Jurkat, Clone E6-1 (cell line): ENCODE results near the gene DTHD1. TPM values are rescaled to one million over a fixed set of nuclear protein-coding genes. Genes with fewer than 3 reads are reported as not detected.
A peak's percentile ranks its signal among the peaks of the same experiment; 100 is the strongest.

ENCODE experiments used
- DNase-seq: peaks from one replicate; pipeline ENCODE4 v3.0.0-alpha.2; 2011; ENCODE audit warnings: low read depth, low spot score
- H3K4me3 ChIP-seq: 2 replicates; pipeline ENCODE4 v1.5.1; 2011; ENCODE audit warnings: mild to moderate bottlenecking, low read length, control low read depth, moderate library complexity
- polyA plus RNA-seq: library from polyadenylated mRNA; unstranded; fragments of >200 nt; gene quantifications from one replicate; pipeline ENCODE4 v1.2.1, GENCODE V29; 2012; ENCODE audit warnings: missing spikeins; ENCODE audit not compliant: insufficient read length, insufficient read depth

The DTHD1 gene
- polyA plus RNA-seq: not detected

GRCh38 chr4:36281384-36282106 is at the start of gene DTHD1:
Gene DTHD1, plus strand, starts transcription at chr4:36281616. Its CDS starts 143 bp downstream, at chr4:36281759.
- no peak within 1 kb of the TSS for H3K4me3 ChIP-seq
- no peak for DNase-seq

GRCh38 chr4:36233567-36234266 is 47.7 kb upstream of the DTHD1 start:
- no peak for DNase-seq
- H3K4me3 ChIP-seq: no peak overlapping the region

- no peak overlapping the region for H3K4me3 ChIP-seq
- DNase-seq: no peak
These were observed 46.1 kb upstream of the DTHD1 start for GRCh38 chr4:36235306-36235705.

- DNase-seq: no peak
- no peak overlapping the region for H3K4me3 ChIP-seq
These were observed 45.3 kb upstream of the DTHD1 start for GRCh38 chr4:36236159-36236558.

- H3K4me3 ChIP-seq: no peak overlapping the region
- DNase-seq: no peak
These were observed 43.8 kb upstream of the DTHD1 start for GRCh38 chr4:36237366-36238313.

GRCh38 chr4:36241771-36242170 is 39.6 kb upstream of the DTHD1 start:
- H3K4me3 ChIP-seq: peak overlapping the region; percentile 76
- peak; percentile 70 for DNase-seq

- no peak for DNase-seq
- H3K4me3 ChIP-seq: peak overlapping the region; percentile 76
These were observed 38.6 kb upstream of the DTHD1 start for GRCh38 chr4:36242629-36243354.

GRCh38 chr4:36243355-36244256 is 37.8 kb upstream of the DTHD1 start:
- no peak for DNase-seq
- H3K4me3 ChIP-seq: peak overlapping the region; percentile 76

- H3K4me3 ChIP-seq: peak within 1 kb of the TSS; percentile 76
- no peak for DNase-seq
These were observed 36.9 kb upstream of the DTHD1 start, which contains the start of gene ARAP2 for GRCh38 chr4:36244257-36245082. Gene ARAP2, minus strand, starts transcription at chr4:36244514. Its CDS starts 15,028 bp downstream, at chr4:36229486.

GRCh38 chr4:36249610-36250009 is 31.8 kb upstream of the DTHD1 start:
- DNase-seq: no peak
- no peak overlapping the region for H3K4me3 ChIP-seq

- H3K4me3 ChIP-seq: no peak overlapping the region
- no peak for DNase-seq
These were observed 29.4 kb upstream of the DTHD1 start for GRCh38 chr4:36251983-36252382.

GRCh38 chr4:36254371-36254770 is 27.0 kb upstream of the DTHD1 start:
- no peak for DNase-seq
- no peak overlapping the region for H3K4me3 ChIP-seq

GRCh38 chr4:36255577-36255976 is 25.8 kb upstream of the DTHD1 start:
- no peak overlapping the region for H3K4me3 ChIP-seq
- peak; percentile 98 for DNase-seq

GRCh38 chr4:36256398-36256891 is 25.0 kb upstream of the DTHD1 start:
- DNase-seq: no peak
- no peak overlapping the region for H3K4me3 ChIP-seq

GRCh38 chr4:36260731-36261130 is 20.7 kb upstream of the DTHD1 start:
- no peak for DNase-seq
- no peak overlapping the region for H3K4me3 ChIP-seq

- no peak for DNase-seq
- H3K4me3 ChIP-seq: no peak overlapping the region
These were observed 17.1 kb upstream of the DTHD1 start for GRCh38 chr4:36264207-36264826.
